Stimulated activated CD8-positive, alpha-beta memory T cell treated with anti-CD3 and anti-CD28 coated beads, Interleukin-7, amount 100 ng/mL, for 48 hours (primary cell): ENCODE data around the gene ARID3A.
"Not testable (repeated sequence)": the region's sequence is repeated elsewhere in the genome, so short reads cannot be mapped to it uniquely, and the experiment has no call there.

Experiments
- DNase-seq, 2 donors: peaks; one replicate each; pipeline ENCODE4 v3.0.0-alpha.2; 2020; ENCODE audit warnings: low read depth in 1 of 2; ENCODE audit errors: extremely low read depth in 1 of 2

Gene ARID3A

DNA sequence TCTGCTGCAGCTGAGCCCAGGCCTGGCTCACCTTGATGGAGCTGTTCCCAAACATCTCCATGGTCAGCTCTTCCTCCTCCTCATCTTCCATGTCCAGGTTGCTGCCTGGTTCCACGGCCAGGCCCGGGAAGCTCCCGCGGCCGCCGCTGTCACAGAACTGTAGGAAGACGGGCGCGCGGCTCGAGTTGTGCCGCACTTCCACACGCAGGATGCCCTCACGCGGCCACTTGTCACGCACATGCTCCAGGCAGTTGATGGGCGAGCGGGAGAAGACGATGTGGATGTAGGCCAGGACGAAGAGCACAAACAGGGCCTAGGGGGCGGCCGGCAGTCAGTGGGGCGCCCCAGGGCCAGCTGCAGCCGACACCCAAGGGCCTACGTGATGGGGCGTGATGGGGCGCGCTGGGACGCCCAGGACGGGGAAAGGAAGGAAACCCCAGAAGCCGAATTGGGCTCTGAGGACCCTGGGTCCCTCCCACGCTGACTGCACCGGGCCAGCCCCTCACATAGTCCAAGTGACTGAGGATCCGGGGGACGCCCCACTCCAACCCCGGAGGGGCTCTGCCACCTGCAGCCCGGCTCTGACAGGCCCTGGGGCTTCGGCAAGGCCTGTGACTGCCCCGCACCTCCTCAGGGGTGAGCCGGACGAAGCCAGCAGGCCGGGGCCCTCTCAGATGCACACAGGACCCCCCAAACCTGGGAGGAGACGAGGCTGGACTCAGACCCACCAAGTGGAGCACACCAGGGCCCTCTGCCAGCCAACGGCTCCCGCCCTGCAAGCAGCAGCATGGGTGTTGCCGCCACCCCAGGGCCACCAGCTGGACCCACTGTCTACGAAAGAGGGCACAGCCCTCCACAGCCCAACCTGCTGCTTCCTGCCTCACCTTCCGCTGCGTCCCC lies 88.6 kb downstream of the ARID3A start:
- DNase-seq = no peak

DNA sequence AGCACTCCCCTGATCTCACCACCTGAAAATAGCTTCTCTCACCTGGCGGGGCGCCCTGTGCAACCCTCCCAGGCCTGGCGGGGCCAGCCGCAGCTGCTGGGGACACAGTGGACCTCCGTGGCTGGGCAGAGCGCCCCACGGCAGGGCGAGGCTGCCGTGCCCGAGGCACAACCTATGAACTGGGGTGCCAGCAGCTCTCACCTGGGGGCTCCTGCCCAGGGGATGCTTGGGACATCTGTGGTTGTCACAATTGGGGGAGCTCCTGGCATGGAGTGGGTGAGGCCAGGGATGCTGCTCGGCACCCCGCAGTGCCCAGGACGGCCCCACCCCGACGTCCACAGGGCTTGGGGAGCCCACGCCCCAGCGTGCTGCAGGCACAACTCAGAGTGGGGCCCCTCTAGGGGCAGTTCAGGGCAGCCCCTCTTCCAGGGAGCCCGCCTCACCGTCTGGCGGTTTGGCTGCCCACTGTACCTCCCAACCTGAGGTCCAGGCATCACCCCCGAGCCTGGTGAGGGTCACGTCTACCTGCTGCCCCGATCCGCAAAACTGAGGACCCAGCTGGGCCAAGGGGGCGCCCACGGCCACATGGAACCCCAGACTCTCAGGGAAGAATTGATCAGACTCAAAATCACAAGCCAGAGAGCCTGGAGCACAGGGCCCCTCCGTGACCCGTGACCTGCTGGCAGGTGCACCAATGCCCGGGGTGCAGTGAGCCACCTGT lies 89.4 kb downstream of the ARID3A start:
- DNase-seq = no peak

DNA sequence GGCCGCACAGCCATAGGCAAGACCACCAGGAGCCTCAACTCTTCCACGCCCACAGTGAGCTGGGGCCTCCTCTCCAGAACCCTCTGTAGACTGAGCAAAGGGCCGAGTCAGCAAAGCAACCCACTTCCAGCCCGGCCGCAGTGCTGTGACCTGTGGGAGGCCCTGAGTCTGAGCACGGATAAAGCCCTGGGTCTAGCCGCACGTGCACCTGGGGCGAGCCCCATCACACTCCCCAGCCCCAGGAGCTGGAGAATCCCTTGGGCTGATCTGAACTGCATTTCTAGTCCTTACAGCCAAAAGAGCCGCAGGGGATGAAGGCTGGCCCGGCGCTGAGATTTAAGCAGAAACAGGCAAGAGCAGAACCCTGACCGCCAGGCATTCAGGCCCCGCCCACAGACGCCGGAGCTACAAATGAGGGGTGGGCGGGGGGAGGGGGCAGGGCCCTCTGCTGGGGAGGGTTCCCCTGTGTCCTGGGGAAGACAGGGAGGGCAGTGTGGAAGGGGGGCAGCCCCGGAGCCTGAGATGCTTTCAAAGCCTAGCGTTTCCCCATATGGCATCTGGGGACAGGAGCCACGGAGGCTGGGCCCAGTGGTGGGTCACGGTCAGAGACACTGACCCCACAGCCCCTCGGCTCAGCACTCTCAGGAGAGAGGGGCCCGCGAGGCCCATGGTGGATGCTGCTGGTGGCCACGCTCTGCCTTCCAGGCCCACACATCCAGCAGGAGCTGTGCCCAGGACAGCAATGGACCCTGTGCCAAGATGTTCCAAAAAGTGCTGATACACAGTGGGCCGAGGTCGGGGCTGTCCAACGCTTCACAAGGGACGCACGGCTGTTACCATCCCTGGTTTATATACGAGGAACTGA lies 90.2 kb downstream of the ARID3A start:
- no peak for DNase-seq

DNA sequence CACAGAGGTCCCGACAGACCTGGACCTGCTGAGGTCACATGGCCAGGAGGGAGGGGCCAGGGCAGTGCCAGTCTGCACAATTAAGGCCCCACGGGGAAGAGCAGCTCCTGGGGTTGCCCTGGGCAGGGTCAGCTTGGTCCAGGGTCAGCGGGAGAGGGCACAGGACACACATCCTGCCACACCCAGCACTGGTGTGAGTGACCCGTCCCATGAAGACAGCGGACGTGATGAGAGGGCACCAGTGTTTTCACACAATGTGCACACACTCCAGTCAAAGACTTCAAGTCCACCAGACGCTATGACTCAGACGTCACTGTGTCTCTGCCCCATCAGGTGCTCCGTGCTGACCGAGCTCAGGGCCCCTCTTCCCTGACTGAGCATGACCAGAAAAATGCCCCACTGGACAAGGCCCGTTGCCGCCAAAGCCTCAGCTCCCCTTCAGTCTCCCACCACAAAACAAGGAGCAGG lies 90.8 kb downstream of the ARID3A start:
- DNase-seq = no peak

DNA sequence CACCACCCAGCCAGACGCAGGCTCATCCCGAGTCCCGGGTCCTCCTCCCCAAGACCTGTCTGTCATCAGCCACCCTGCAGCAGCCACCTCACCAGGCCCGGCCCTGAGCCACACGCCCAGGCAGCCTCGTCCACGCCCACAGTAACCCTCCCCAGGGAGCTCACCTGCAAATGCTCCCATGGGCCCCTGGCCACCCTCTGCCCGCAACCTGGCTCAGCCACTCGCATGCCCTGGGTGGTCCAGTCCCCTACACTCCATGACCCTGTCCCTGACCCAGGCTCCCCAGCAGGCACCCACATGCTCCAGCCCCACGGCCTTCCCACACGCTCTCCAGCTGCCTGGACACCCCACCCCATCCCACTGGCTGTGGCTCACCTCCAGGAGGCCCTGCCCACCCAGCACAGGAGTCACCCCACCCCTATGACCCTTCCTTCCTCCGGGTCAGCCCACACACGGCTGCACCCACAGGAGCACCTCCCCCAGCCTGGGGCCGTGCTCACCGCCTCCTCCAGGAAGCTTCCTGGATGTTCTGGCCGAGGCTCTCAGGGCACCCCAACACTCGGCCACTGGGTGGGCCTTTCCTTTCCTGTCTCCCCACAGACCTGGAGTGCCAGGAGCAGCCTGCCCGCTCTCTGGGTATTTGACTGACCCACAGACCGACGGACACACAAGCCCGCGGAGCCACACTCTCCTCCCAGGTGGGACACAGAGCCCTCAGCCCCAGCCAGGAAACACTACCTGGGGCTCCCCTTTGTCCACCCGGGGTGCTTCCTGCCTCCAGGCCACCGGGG lies 91.5 kb downstream of the ARID3A start:
- DNase-seq = no peak

DNA sequence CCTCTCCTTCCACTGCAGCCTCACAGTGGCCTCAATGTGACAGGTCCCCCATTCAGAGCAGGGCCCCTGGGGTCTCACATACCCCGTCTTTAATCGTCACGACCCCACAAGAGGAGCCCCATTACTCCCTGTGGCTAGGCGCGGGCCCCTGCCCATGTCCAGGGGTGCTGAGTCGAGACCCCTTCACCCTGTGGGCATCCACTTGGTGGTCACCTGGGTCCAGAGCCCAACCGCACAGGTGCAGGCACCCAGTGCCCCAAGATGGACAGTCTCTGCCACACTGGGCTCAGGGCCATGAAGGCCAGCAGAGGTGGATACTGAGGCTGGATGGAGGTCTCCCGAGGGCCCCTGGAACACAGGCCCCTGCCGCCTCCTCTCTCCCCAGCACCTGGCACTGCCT lies 92.1 kb downstream of the ARID3A start:
- no peak for DNase-seq

DNA sequence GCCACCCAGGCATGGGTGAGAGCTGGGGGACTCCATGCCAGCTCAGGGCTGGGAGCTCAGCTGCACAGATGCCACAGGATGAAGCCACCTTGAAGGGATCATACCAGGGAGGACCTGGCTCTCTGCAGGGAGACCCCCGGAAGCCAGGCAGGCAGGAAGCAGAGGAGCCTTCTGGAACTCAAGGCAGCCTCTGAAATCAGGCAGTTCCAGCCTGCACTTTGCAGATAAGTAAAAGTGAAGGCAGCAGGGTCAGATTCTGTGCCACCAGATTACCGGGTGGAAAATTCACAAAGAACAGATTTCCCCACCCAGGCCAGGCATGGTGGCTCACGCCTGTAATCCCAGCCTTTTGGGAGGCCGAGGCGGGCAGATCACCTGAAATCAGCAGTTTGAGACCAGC lies 92.6 kb downstream of the ARID3A start:
- DNase-seq = no peak

DNA sequence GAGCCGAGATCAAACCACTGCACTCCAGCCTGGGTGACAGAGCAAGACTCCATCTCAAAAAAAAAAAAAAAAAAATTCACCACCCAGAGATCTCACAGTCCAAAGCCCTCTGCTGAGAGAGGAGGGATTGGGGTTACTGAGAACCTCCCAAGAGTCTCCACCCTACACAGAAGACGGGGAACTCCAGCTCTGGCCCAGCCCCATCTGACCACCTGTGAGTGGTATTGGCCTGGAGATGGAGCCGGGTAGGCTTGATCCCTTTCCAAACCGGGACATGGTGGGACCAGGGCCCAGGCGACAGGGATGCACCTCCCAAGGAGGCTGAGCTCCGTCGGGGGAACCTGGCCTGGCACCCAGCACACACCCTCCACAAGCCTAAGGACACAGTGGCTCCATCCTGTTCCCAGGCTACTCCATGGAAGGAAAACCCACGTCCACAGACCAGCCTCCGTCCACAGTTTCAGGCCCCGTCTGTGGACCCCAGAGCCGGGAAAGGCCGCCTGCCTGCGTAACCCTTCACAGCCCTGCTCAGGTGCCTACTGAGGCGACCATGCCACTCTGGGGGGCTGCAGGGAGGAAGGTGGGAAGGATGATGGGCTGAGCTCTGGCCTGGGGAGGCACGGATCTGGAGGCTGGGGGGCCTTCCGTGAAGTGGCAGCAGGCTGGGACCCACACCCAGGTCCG lies 93.2 kb downstream of the ARID3A start:
- DNase-seq = no peak

DNA sequence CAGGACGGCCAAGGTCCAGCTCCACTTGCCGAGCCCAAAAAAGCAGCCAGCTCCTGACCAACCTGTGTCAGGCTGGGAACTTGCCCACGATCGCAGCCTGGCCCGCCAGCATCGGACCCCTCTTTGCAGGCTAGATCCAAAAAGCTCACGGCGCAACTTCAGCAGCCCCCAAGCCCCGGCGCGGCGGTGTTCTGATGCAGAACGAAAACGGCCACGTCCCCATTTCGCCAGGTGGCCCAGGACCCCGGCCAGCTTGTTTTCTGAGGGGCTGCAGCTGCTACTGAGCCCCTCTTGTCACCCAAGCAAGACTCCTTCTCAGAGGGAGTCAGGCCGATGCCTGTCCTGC lies 93.8 kb downstream of the ARID3A start:
- DNase-seq = no peak

DNA sequence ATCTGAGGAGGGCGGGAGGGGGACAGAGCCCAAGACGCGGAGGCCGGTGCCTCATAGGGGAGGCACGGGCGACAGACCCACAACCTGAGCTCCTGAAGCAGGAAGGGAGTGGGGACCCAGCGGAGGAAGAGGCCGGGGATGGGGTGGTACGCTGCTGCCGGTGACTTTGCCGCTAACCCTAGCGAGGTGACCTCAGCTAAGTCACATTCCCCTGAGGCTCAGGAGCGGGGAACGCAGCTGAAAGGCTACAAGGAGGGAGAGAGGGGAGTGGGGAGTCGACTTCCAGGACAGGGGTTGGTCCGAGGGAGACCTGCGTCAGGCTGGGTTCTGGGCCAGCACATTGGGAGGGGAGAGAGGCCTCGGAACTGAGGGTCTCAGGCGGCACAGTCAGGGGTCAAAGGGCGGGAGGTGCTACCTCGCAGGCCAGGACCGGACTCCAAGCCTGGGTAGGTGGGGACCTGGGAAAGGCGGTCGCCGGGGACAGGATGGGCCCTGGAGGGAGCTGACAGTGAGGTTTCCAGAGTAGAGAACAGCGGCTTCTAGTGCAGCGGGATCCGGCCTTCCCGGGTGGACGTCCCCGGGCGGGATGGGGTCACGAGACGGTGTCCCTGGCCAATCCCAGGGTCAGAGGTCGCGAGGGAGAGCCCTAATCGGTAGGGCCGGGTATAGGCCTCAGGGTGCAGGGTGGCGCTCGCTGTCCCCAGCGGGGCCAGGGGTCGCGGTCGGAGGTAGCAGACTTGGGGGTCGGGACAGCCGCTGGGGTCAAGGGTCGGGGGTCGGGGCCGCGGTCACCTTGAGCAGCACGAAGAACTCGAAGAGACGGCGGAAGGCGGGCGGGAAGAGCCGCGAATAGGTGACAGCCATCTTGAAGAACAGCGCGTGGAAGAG lies 94.4 kb downstream of the ARID3A start:
- DNase-seq = no peak

DNA sequence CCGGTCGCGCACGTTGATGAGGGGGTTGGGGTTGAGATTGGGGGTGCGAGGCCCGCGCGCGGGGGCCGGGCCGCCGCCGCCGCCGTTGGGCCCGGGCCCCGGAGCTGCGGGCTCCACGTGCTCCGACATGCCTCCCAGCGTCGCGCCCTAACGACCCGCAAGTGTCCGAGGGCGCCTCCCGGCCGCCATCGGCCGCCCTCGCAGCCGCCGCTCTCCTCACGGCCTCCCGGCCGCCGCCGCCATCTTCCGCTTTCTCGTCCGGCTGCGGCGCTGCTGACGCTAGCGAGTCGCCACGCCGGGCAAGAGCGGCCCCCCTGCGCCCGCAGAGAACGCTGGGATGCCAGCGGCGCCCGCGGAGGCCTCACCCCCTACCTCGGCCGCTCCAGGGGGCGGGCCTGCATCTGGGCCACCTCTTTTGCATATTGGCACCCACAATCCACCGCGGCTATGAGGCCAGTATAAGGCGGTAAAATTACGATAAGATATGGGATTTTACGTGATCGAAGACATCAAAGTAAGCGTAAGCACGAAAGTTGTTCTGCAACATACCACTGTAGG lies 95.1 kb downstream of the ARID3A start, which contains the start of gene TMEM259:
TSS of gene TMEM259 (minus strand) at position 256 of the 558 bp plus-strand sequence. CDS start at position 129, 127 bp downstream.
- peak; percentile 94 to 95 for DNase-seq

DNA sequence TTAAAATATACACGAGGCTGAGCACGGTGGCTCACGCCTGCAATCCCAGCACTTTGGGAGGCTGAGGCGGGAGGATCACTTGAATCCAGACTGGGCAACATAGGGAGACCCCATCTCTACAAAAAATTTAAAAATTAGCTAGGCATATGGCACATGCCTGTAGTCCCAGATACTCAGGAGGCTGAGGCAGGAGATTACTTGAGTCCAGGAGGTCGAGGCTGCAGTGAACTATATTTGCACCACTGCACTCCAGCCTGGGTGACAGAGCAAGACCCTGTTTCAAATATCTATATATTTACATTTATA lies 98.0 kb downstream of the ARID3A start:
- DNase-seq = not testable (repeated sequence)

DNA sequence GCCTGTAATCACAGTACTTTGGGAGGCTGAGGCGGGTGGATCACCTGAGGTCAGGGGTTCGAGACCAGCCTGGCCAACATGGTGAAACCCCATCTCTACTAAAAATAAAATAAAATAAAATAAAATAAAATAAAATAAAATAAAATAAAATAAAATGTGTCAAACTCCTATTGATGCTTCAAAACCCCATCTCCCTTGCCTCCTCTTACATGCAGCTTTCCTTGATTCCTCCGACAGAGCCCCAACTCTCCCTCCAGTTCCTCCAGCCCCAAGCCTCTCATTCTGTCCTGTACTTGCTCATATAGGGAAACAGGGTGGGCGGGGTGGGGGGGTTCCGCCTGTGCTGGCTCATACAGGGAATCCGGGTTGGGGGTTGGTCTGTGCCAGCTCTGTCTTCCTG lies 99.2 kb downstream of the ARID3A start:
- not testable (repeated sequence) for DNase-seq
